ENCODE measurements around the gene TBC1D1.
"Not testable (repeated sequence)": the region's sequence is repeated elsewhere in the genome, so short reads cannot be mapped to it uniquely, and the experiment has no call there.

DNA sequence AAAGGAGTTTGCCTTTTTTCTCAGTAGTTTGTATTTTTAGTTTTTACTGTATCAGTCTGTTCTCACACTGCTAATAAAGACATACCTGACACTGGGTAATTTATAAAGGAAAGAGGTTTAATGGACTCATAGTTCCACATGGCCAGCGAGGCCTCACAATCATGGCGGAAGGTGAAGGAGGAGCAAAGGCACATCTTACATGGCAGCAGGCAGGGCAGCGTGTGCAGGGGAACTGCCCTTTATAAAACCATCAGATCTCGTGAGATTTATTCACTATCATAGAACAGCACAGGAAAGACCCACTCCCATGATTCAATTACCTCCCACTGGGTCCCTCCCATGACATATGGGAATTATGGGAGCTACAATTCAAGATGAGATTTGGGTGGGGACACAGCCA lies 130.1 kb downstream of the TBC1D1 start:
- not testable (repeated sequence) for TF ChIP-seq USF2 (IDR thresholded peaks at IDR 0.05; ENCODE audit: low read length); SIN3A (conservative IDR thresholded peaks at IDR 0.05 in 1 of 2, IDR thresholded peaks at IDR 0.05 in 1 of 2; ENCODE audit: low read depth in 1 of 2, low read length in 2 of 2); JUND (IDR thresholded peaks at IDR 0.05; ENCODE audit: low read length); RFX5 (IDR thresholded peaks at IDR 0.05; ENCODE audit: borderline replicate concordance, low read depth, low read length); POLR2A (IDR thresholded peaks at IDR 0.05; ENCODE audit: control extremely low read depth in 1 of 2, low read depth in 2 of 2, low read length in 2 of 2); KDM5A (IDR thresholded peaks at IDR 0.05; ENCODE audit: low read length); MAFK (IDR thresholded peaks at IDR 0.05; ENCODE audit: low read depth, low read length); RAD21 (IDR thresholded peaks at IDR 0.05 in 1 of 2, conservative IDR thresholded peaks at IDR 0.05 in 1 of 2; ENCODE audit: low read depth in 2 of 2, low read length in 2 of 2); EZH2 (IDR thresholded peaks at IDR 0.05; ENCODE audit: low read depth, low read length, severe bottlenecking); EP300 (IDR thresholded peaks at IDR 0.05; ENCODE audit: borderline replicate concordance in 1 of 2, low read depth in 2 of 2, low read length in 2 of 2); SRF (IDR thresholded peaks at IDR 0.05; ENCODE audit: low read depth, low read length); POLR2AphosphoS5 (IDR thresholded peaks at IDR 0.05; ENCODE audit: low read depth, low read length)
- TF ChIP-seq, protein P1, sequence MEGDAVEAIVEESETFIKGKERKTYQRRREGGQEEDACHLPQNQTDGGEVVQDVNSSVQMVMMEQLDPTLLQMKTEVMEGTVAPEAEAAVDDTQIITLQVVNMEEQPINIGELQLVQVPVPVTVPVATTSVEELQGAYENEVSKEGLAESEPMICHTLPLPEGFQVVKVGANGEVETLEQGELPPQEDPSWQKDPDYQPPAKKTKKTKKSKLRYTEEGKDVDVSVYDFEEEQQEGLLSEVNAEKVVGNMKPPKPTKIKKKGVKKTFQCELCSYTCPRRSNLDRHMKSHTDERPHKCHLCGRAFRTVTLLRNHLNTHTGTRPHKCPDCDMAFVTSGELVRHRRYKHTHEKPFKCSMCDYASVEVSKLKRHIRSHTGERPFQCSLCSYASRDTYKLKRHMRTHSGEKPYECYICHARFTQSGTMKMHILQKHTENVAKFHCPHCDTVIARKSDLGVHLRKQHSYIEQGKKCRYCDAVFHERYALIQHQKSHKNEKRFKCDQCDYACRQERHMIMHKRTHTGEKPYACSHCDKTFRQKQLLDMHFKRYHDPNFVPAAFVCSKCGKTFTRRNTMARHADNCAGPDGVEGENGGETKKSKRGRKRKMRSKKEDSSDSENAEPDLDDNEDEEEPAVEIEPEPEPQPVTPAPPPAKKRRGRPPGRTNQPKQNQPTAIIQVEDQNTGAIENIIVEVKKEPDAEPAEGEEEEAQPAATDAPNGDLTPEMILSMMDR (IDR thresholded peaks at IDR 0.05; ENCODE audit: control extremely low read depth in 1 of 3, insufficient read depth in 1 of 3, low read depth in 1 of 3, low read length in 3 of 3): not testable (repeated sequence)
